Hypothalamus (tissue), 51 donors: ENCODE measurements around the gene MAN1A1.

Experiments used
- DNase-seq, 51 donors: peaks; one replicate each; lab custom pipeline; 2025; lab: John Stamatoyannopoulos, UW

MAN1A1 gene

GRCh38 chr6:119327810-119328209 lies 21.8 kb downstream of the MAN1A1 start:
- no peak for DNase-seq

- no peak for DNase-seq
These were observed 23.1 kb downstream of the MAN1A1 start for GRCh38 chr6:119326291-119327005.

GRCh38 chr6:119325559-119326265 lies 23.8 kb downstream of the MAN1A1 start:
- DNase-seq = no peak

- no peak for DNase-seq
These were observed 24.8 kb downstream of the MAN1A1 start for GRCh38 chr6:119324718-119325117.

- DNase-seq = no peak
These were observed 25.6 kb downstream of the MAN1A1 start for GRCh38 chr6:119323931-119324330.

GRCh38 chr6:119323478-119323877 lies 26.1 kb downstream of the MAN1A1 start:
- no peak for DNase-seq

- no peak for DNase-seq
These were observed 26.7 kb downstream of the MAN1A1 start for GRCh38 chr6:119322715-119323350.

GRCh38 chr6:119322034-119322433 lies 27.5 kb downstream of the MAN1A1 start:
- DNase-seq = no peak

- DNase-seq = no peak
These were observed 29.9 kb downstream of the MAN1A1 start for GRCh38 chr6:119319694-119320093.

GRCh38 chr6:119318730-119319129 lies 30.8 kb downstream of the MAN1A1 start:
- no peak for DNase-seq

GRCh38 chr6:119318176-119318575 lies 31.4 kb downstream of the MAN1A1 start:
- DNase-seq = no peak

GRCh38 chr6:119317007-119317406 lies 32.6 kb downstream of the MAN1A1 start:
- DNase-seq = no peak

GRCh38 chr6:119314885-119315272 lies 34.7 kb downstream of the MAN1A1 start:
- no peak for DNase-seq

- no peak for DNase-seq
These were observed 35.4 kb downstream of the MAN1A1 start for GRCh38 chr6:119313937-119314884.

GRCh38 chr6:119312875-119313338 lies 36.7 kb downstream of the MAN1A1 start:
- no peak for DNase-seq

- no peak for DNase-seq
These were observed 37.1 kb downstream of the MAN1A1 start for GRCh38 chr6:119312441-119312840.

GRCh38 chr6:119311514-119312142 lies 37.9 kb downstream of the MAN1A1 start:
- DNase-seq = no peak

- no peak for DNase-seq
These were observed 39.0 kb downstream of the MAN1A1 start for GRCh38 chr6:119310486-119311036.

GRCh38 chr6:119308991-119309657 lies 40.4 kb downstream of the MAN1A1 start:
- no peak for DNase-seq
